IPS-18c (cell line): ENCODE data around the gene MIA.
"Not testable (repeated sequence)": the region's sequence is repeated elsewhere in the genome, so short reads cannot be mapped to it uniquely, and the experiment has no call there.

ENCODE experiments used
- H3K4me3 ChIP-seq: 2 replicates; pipeline ENCODE4 v1.7.0; 2013; ENCODE audit warnings: low read depth, mild to moderate bottlenecking, low read length, moderate library complexity; ENCODE audit not compliant: insufficient read depth
- H3K9me3 ChIP-seq: one replicate; pipeline ENCODE4 v1.6.1; 2013; ENCODE audit warnings: mild to moderate bottlenecking, low read length, moderate library complexity; ENCODE audit not compliant: control insufficient read depth, insufficient read depth

MIA gene

GRCh38 chr19:40774916-40775631 lies at the start of gene MIA:
Gene MIA, plus strand, starts transcription at chr19:40775521. Its CDS starts 22 bp downstream, at chr19:40775543.
- H3K4me3 ChIP-seq: no peak within 1 kb of the TSS
- no peaks in the 10 kb centered on the region for H3K9me3 ChIP-seq

GRCh38 chr19:40726279-40726678 lies 49.0 kb upstream of the MIA start:
- H3K9me3 ChIP-seq: peaks cover 2% of the 10 kb centered on the region
- no peak overlapping the region for H3K4me3 ChIP-seq

GRCh38 chr19:40730065-40730464 lies 45.3 kb upstream of the MIA start:
- not testable (repeated sequence) for H3K9me3 ChIP-seq, H3K4me3 ChIP-seq

- H3K9me3 ChIP-seq: not testable (repeated sequence)
These were observed 43.0 kb upstream of the MIA start for GRCh38 chr19:40732304-40732703.

GRCh38 chr19:40733149-40733548 lies 42.2 kb upstream of the MIA start:
- Histone ChIP-seq H3K4me3 (no peak overlapping the region), H3K9me3 (no peaks in the 10 kb centered on the region)

More at GRCh38 chr19:40732304-40732703, 43.0 kb upstream of the MIA start:
- H3K4me3 ChIP-seq: not testable (repeated sequence)

GRCh38 chr19:40735013-40735771 lies 40.1 kb upstream of the MIA start:
- no peaks in the 10 kb centered on the region for H3K9me3 ChIP-seq
- no peak overlapping the region for H3K4me3 ChIP-seq

- H3K9me3 ChIP-seq: no peaks in the 10 kb centered on the region
- H3K4me3 ChIP-seq: no peak overlapping the region
These were observed 38.7 kb upstream of the MIA start for GRCh38 chr19:40736661-40737060.

- no peak overlapping the region for H3K4me3 ChIP-seq
- no peaks in the 10 kb centered on the region for H3K9me3 ChIP-seq
These were observed 38.1 kb upstream of the MIA start for GRCh38 chr19:40737102-40737644.

GRCh38 chr19:40739030-40739839 lies 36.1 kb upstream of the MIA start:
- no peaks in the 10 kb centered on the region for H3K9me3 ChIP-seq
- no peak overlapping the region for H3K4me3 ChIP-seq

- Histone ChIP-seq H3K9me3 (no peaks in the 10 kb centered on the region), H3K4me3 (no peak overlapping the region)
These were observed 35.2 kb upstream of the MIA start for GRCh38 chr19:40739871-40740703.

- Histone ChIP-seq H3K9me3 (no peaks in the 10 kb centered on the region), H3K4me3 (no peak overlapping the region)
These were observed 34.6 kb upstream of the MIA start for GRCh38 chr19:40740747-40741146.

GRCh38 chr19:40741527-40742390 lies 33.6 kb upstream of the MIA start:
- Histone ChIP-seq H3K9me3 (no peaks in the 10 kb centered on the region), H3K4me3 (no peak overlapping the region)

GRCh38 chr19:40742477-40742876 lies 32.8 kb upstream of the MIA start:
- Histone ChIP-seq H3K4me3 (no peak overlapping the region), H3K9me3 (no peaks in the 10 kb centered on the region)

GRCh38 chr19:40742886-40743285 lies 32.4 kb upstream of the MIA start:
- no peak overlapping the region for H3K4me3 ChIP-seq
- no peaks in the 10 kb centered on the region for H3K9me3 ChIP-seq

- no peaks in the 10 kb centered on the region for H3K9me3 ChIP-seq
These were observed 31.4 kb upstream of the MIA start for GRCh38 chr19:40743926-40744325.

More at GRCh38 chr19:40743926-40744325, 31.4 kb upstream of the MIA start:
- H3K4me3 ChIP-seq: no peak overlapping the region
